ENCODE measurements around the gene RGS7. TPM values are rescaled to one million over a fixed set of nuclear protein-coding genes. Genes with fewer than 3 reads are reported as not detected.

The RGS7 gene
- total and polyA plus RNA-seq, 2 of the 8 experiments (the other 6 are each of a cell fraction or from before 2014, with no cell fraction given) = 1.6 to 3.0 TPM

- TF ChIP-seq RNF2 (IDR thresholded peaks at IDR 0.05; ENCODE audit: borderline replicate concordance, low read depth, low read length, missing control alignments, poor library complexity, severe bottlenecking) (no peak), YY1 (IDR thresholded peaks at IDR 0.05; ENCODE audit: low read depth, low read length) (no peak), BCL11A (IDR thresholded peaks at IDR 0.05; ENCODE audit: low read depth in 2 of 2, low read length in 2 of 2) (no peak), CHD2 (IDR thresholded peaks at IDR 0.05; ENCODE audit: low read length) (no peak), CTCF (IDR thresholded peaks at IDR 0.05; ENCODE audit: control extremely low read depth in 1 of 3, insufficient read depth in 1 of 3, low read depth in 1 of 3, low read length in 3 of 3) (no peak), TAF1 (IDR thresholded peaks at IDR 0.05; ENCODE audit: low read depth, low read length) (no peak), TCF12 (IDR thresholded peaks at IDR 0.05; ENCODE audit: low read depth, low read length) (no peak), KDM1A (IDR thresholded peaks at IDR 0.05; ENCODE audit: borderline replicate concordance, low read length) (no peak), PHF8 (conservative IDR thresholded peaks at IDR 0.05; ENCODE audit: low read depth, low read length) (no peak)
- Histone ChIP-seq H4K91ac (replicated peaks; ENCODE audit: insufficient read length, low read length) (peak overlapping the region; percentile 36), H2BK120ac (replicated peaks; ENCODE audit: low read depth, low read length) (no peak overlapping the region), H3K18ac (ENCODE audit: extremely low read depth, low read length) (no peak overlapping the region), H3K27ac (ENCODE audit: low read depth, low read length) (no peak overlapping the region), H3K27me3 (replicated peaks in 1 of 4; ENCODE audit: control insufficient read depth in 3 of 4, extremely low read depth in 1 of 4, insufficient read depth in 3 of 4, low read length in 3 of 4) (no peaks in the 10 kb centered on the region), H2BK15ac (ENCODE audit: low read length) (0 out of 2 replicates have a peak overlapping the region, but pooled peaks have one; percentile 75), H3K4ac (replicated peaks; ENCODE audit: insufficient read length, low read depth, low read length) (no peak overlapping the region), H3K23ac (ENCODE audit: insufficient read length) (no peak overlapping the region), H3K23me2 (ENCODE audit: low read depth, low read length) (no peaks in the 10 kb centered on the region), H3K79me2 (ENCODE audit: control insufficient read depth in 1 of 2, insufficient read depth in 2 of 2, low read length in 2 of 2) (no peaks in the 10 kb centered on the region), H2BK20ac (ENCODE audit: low read length) (no peak overlapping the region; the same call in 1 of the 2 replicates), H4K8ac (ENCODE audit: extremely low read depth, insufficient read depth, low read length) (peak overlapping the region; percentile 65; the same call in 1 of the 2 replicates), H3K9ac (replicated peaks in 1 of 4; ENCODE audit: extremely low read depth in 1 of 4, low read depth in 3 of 4, low read length in 3 of 4) (no peak overlapping the region), H4K5ac (ENCODE audit: insufficient read length, low read depth, low read length) (no peak overlapping the region), H3K4me1 (replicated peaks in 1 of 4; ENCODE audit: control insufficient read depth in 3 of 4, insufficient read depth in 4 of 4, low read length in 3 of 4) (peaks cover 0 to 6% (median 0%) of the 10 kb centered on the region in 4 experiments; a peak in 1 of 7 replicates), H2BK12ac (ENCODE audit: low read depth, low read length) (peak overlapping the region; percentile 13; the same call in 1 of the 2 replicates), H3K56ac (replicated peaks; ENCODE audit: insufficient read length, low read depth, low read length) (no peak overlapping the region), H2BK5ac (ENCODE audit: low read depth, low read length) (no peak overlapping the region), H3K9me3 (ENCODE audit: insufficient read depth in 2 of 2, low read depth in 1 of 2, low read length in 1 of 2) (no peaks in the 10 kb centered on the region), H2AFZ (ENCODE audit: low read length) (peak overlapping the region; percentile 90), H3K36me3 (ENCODE audit: control insufficient read depth in 2 of 4, insufficient read depth in 4 of 4, low read length in 3 of 4) (no peaks in the 10 kb centered on the region), H4K20me1 (replicated peaks in 1 of 2; ENCODE audit: control insufficient read depth in 1 of 2, insufficient read depth in 2 of 2, low read length in 2 of 2) (no peaks in the 10 kb centered on the region), H3K14ac (ENCODE audit: insufficient read length) (no peak overlapping the region), H3K79me1 (ENCODE audit: low read depth, low read length) (no peaks in the 10 kb centered on the region), H3K4me3 (ENCODE audit: extremely low read depth in 1 of 4, insufficient read depth in 2 of 4, low read depth in 3 of 4, low read length in 4 of 4) (no peak overlapping the region), H2AK5ac (ENCODE audit: low read depth, low read length) (no peak overlapping the region), H3K4me2 (ENCODE audit: insufficient read depth in 1 of 2, low read depth in 2 of 2, low read length in 2 of 2) (no peak overlapping the region)
- WGBS, 2 experiments (ENCODE audit: extremely low coverage in 1 of 2, insufficient coverage in 1 of 2, insufficient read length in 1 of 2, insufficient replicate concordance in 2 of 2, low coverage in 1 of 2, low lambda C conversion rate in 2 of 2, missing lambda C conversion rate in 1 of 2) = 85% methylated on average over 11 of the region's 11 CpGs; no CpG with 5 or more reads in 1 of the 2 experiments
- POLR2A ChIA-PET (ENCODE audit: partially characterized antibody) = no interaction called here
- DNase-seq (ENCODE audit: low read depth in 1 of 2, low spot score in 2 of 2) (no peak), FAIRE-seq (no peak)
- CTCF ChIA-PET (ENCODE audit: partially characterized antibody) = interaction anchor here (0.6 to 3.0 kb wide), 16 partner anchors 23 to 637 kb away, joined by 3 to 15 read pairs (median 6); no protein-coding TSS in a partner anchor
These were observed 468.3 kb downstream of the RGS7 start for GRCh38 chr1:240888787-240889048.
